HEK293T (cell line): Measurements from ENCODE around the gene PRKAA2.

Experiments
- CTCF ChIA-PET: fragments of 350-600 bp; formaldehyde crosslinking; extraction: SDS; loops from one replicate; lab custom pipeline; 2021; ENCODE audit warnings: antibody characterized with exemption, inconsistent platforms; lab: Yijun Ruan, JAX
- POLR2A ChIA-PET: fragments of 350-600 bp; formaldehyde crosslinking; extraction: SDS; loops from one replicate; lab custom pipeline; 2020; ENCODE audit warnings: antibody characterized with exemption, inconsistent platforms; lab: Yijun Ruan, JAX
- DNase-seq: peaks from one replicate; pipeline ENCODE4 v3.0.0; 2012; ENCODE audit warnings: mixed read lengths; ENCODE audit errors: extremely low spot score
- ARNT ChIP-seq: fragments of 450-650 bp; IDR thresholded peaks from 2 replicates; pipeline ENCODE4 v1.6.1; 2017; ENCODE audit warnings: mild to moderate bottlenecking
- BHLHE40 ChIP-seq: fragments of 450-650 bp; IDR thresholded peaks from 2 replicates; pipeline ENCODE4 v1.6.1; 2016; ENCODE audit warnings: mild to moderate bottlenecking, moderate library complexity, borderline replicate concordance
- CTBP1 ChIP-seq: fragments of 450-650 bp; IDR thresholded peaks from 2 replicates; pipeline ENCODE4 v1.6.1; 2016; ENCODE audit warnings: borderline replicate concordance
- ELF4 ChIP-seq: fragments of 450-650 bp; IDR thresholded peaks from 2 replicates; pipeline ENCODE4 v1.6.1; 2017; ENCODE audit warnings: antibody characterized with exemption
- FOXA1 ChIP-seq: fragments of 450-650 bp; IDR thresholded peaks from 2 replicates; pipeline ENCODE4 v1.6.1; 2016; ENCODE audit warnings: mild to moderate bottlenecking
- FOXK2 ChIP-seq: fragments of 450-650 bp; IDR thresholded peaks from 2 replicates; pipeline ENCODE4 v1.6.1; 2016; ENCODE audit warnings: mild to moderate bottlenecking
- FOXM1 ChIP-seq: fragments of 450-650 bp; IDR thresholded peaks from 2 replicates; pipeline ENCODE4 v1.6.1; 2017; ENCODE audit warnings: mild to moderate bottlenecking, borderline replicate concordance
- HDGF ChIP-seq: fragments of 450-650 bp; IDR thresholded peaks from 2 replicates; pipeline ENCODE4 v1.6.1; 2017; ENCODE audit warnings: antibody characterized with exemption, borderline replicate concordance
- L3MBTL2 ChIP-seq: fragments of 450-650 bp; conservative IDR thresholded peaks from 2 replicates; pipeline ENCODE4 v1.6.1; 2016; ENCODE audit warnings: mild to moderate bottlenecking
- LEF1 ChIP-seq: fragments of 450-650 bp; IDR thresholded peaks from 2 replicates; pipeline ENCODE4 v1.6.1; 2017; ENCODE audit warnings: mild to moderate bottlenecking, borderline replicate concordance
- NFRKB ChIP-seq: fragments of 450-650 bp; IDR thresholded peaks from 2 replicates; pipeline ENCODE4 v1.6.1; 2016; ENCODE audit warnings: mild to moderate bottlenecking, moderate library complexity
- PKNOX1 ChIP-seq: fragments of 450-650 bp; IDR thresholded peaks from 2 replicates; pipeline ENCODE4 v1.6.1; 2016
- SP1 ChIP-seq: fragments of 450-650 bp; IDR thresholded peaks from 2 replicates; pipeline ENCODE4 v1.6.1; 2017
- SUZ12 ChIP-seq: fragments of 450-650 bp; IDR thresholded peaks from 2 replicates; pipeline ENCODE4 v1.6.1; 2016; ENCODE audit warnings: mild to moderate bottlenecking
- TARDBP ChIP-seq: fragments of 450-650 bp; IDR thresholded peaks from 2 replicates; pipeline ENCODE4 v1.6.1; 2016
- ZNF384 ChIP-seq: fragments of 450-650 bp; IDR thresholded peaks from 2 replicates; pipeline ENCODE4 v1.6.1; 2016

The PRKAA2 gene

DNA sequence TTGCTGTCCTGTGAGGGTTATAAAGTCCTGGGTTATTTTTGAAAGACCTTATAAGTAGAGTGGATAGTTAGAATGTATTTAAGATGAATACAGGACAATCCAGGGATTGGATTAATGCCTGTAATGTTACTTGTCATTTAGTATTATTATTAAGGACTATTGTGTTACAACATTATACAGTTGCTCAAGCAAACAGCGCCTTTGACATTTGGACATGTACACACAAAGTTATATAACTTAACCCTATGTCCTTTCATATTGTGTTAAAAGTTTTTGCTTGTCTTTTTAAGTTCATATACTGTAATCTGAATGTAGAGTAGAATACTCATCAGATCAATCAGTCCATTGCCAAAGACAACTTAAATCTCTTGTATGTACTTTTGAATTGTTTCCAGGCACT lies 2.0 kb downstream of the PRKAA2 start:
- DNase-seq: no peak
- CTCF ChIA-PET: no interaction called here
- TF ChIP-seq BHLHE40 (no peak), LEF1 (no peak), ZNF384 (no peak), SP1 (no peak)
- POLR2A ChIA-PET: no interaction called here

- DNase-seq: no peak
- TF ChIP-seq NFRKB: no peak
- TF ChIP-seq LEF1: no peak
- TF ChIP-seq ELF4: no peak
- TF ChIP-seq HDGF: no peak
- no peak for TF ChIP-seq BHLHE40
- no peak for TF ChIP-seq L3MBTL2
- no peak for TF ChIP-seq ZNF384
- no peak for TF ChIP-seq FOXK2
- TF ChIP-seq PKNOX1: no peak
- no peak for TF ChIP-seq SUZ12
- no peak for TF ChIP-seq FOXA1
- TF ChIP-seq TARDBP: no peak
- no peak for TF ChIP-seq CTBP1
- TF ChIP-seq SP1: no peak
- TF ChIP-seq FOXM1: no peak
- no peak for TF ChIP-seq ARNT
- ChIA-PET POLR2A (no interaction called here), CTCF (no interaction called here)
These were observed 3.4 kb downstream of the PRKAA2 start for GRCh38 chr1:56648546-56648945.

- POLR2A ChIA-PET: no interaction called here
- CTCF ChIA-PET: no interaction called here
- TF ChIP-seq TARDBP (no peak), HDGF (no peak), ELF4 (no peak), FOXM1 (no peak), LEF1 (no peak), SUZ12 (no peak), CTBP1 (no peak), SP1 (no peak), ARNT (no peak), BHLHE40 (no peak), FOXK2 (no peak), ZNF384 (no peak), PKNOX1 (no peak), L3MBTL2 (no peak), NFRKB (no peak), FOXA1 (no peak)
- DNase-seq: no peak
These were observed 9.2 kb downstream of the PRKAA2 start for GRCh38 chr1:56654126-56654923.

DNA sequence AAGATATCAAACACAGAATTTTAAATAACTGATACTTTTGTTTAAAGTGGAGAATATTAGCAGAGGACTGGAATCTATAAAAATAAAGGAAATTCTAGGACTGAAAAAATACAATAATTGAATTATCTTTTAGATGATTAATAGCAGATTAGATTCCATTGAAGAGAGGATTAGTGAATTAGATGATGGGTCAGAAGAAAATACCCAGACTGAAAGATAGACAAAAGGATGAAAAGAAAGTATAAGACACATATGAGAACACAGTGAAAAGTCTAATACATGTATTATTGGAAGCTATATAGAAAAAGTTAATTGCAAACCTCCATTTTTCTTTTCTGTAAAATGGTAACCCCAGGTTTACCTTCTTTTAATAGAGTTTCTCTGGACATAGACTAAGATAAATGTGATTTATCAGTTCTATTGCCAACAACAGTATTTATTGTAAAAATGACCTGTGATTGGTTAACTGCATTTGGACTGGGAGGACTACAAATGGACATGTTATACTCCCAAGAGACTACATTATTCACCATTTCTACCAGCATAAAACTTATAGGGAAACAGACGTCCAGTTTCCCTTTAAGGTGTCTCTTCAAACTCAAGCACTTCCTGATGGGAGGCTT lies 11.0 kb downstream of the PRKAA2 start:
- POLR2A ChIA-PET: no interaction called here

DNA sequence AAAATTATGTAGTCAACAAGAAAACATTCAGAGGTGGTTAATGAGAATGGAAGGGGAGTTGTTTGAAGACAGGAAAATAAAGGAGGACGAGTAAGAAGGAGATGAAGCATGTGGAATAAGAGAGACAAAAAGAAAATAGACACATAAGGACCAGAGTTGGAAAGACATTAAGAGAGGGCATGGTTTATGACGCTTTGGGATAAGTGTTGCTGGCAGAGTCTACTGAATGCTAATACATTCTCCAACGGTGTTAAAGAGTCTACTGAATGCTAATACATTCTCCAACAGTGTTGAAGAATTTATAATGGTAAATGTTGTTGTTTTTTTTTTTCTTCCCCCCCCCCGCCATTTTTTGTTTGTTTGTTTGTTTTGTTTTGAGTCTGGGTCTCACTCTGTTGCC lies 13.1 kb downstream of the PRKAA2 start:
- TF ChIP-seq LEF1 (no peak), ARNT (no peak), FOXM1 (no peak), TARDBP (no peak), FOXK2 (no peak), FOXA1 (no peak), CTBP1 (no peak), SUZ12 (no peak), HDGF (no peak), SP1 (no peak), BHLHE40 (no peak), ZNF384 (no peak), NFRKB (no peak), L3MBTL2 (no peak), PKNOX1 (no peak), ELF4 (no peak)
- ChIA-PET CTCF (no interaction called here), POLR2A (no interaction called here)
- no peak for DNase-seq

More for the DNA sequence above, 11.0 kb downstream of the PRKAA2 start:
- TF ChIP-seq SP1 (no peak), L3MBTL2 (no peak), ELF4 (no peak), CTBP1 (no peak), BHLHE40 (no peak), LEF1 (no peak), HDGF (no peak), FOXK2 (no peak), ZNF384 (no peak), ARNT (no peak), FOXA1 (no peak)
- DNase-seq: no peak
- CTCF ChIA-PET: no interaction called here

DNA sequence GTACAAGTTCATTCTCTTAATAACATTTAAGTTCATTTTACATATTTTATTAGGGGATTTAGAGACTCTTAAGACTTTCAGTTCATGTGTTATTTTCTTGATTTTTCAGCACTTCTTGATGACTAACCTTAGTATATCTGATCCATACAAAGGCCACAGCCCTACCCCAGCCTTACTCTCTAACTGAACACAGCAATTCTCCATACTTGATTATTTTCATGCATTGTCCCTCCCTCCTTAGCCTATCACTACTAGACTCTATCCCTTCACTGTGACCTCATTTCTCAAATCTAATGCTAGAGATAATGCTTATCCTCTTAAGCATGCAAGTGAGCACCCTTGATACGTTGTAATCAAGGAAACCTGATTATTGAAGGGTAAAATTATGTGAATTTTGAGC lies 15.2 kb downstream of the PRKAA2 start:
- CTCF ChIA-PET: no interaction called here
- POLR2A ChIA-PET: no interaction called here
- DNase-seq: no peak
- no peak for TF ChIP-seq LEF1
- TF ChIP-seq L3MBTL2: no peak
- no peak for TF ChIP-seq PKNOX1
- no peak for TF ChIP-seq FOXK2
- no peak for TF ChIP-seq ARNT
- no peak for TF ChIP-seq CTBP1
- no peak for TF ChIP-seq ZNF384
- no peak for TF ChIP-seq SUZ12
- TF ChIP-seq HDGF: no peak
- no peak for TF ChIP-seq ELF4
- no peak for TF ChIP-seq BHLHE40
- no peak for TF ChIP-seq FOXA1
- no peak for TF ChIP-seq FOXM1
